AG09309 (cell line): Measurements from ENCODE around the gene RASGRP1.
A peak's percentile ranks its signal among the peaks of the same experiment; 100 is the strongest.

Source experiments
- DNase-seq: peaks from one replicate; pipeline ENCODE4 v3.0.0-alpha.2; 2010; ENCODE audit warnings: low read depth
- H3K4me3 ChIP-seq: 2 replicates; pipeline ENCODE4 v1.5.1; 2011; ENCODE audit warnings: mild to moderate bottlenecking, low read depth, low read length, moderate library complexity; ENCODE audit not compliant: control insufficient read depth
- CTCF ChIP-seq: IDR thresholded peaks from 2 replicates; pipeline ENCODE4 v1.5.1; 2011; ENCODE audit warnings: mild to moderate bottlenecking, low read depth, low read length, inconsistent platforms; ENCODE audit not compliant: insufficient read depth, control insufficient read depth; ENCODE audit errors: missing control alignments

The RASGRP1 gene

DNA sequence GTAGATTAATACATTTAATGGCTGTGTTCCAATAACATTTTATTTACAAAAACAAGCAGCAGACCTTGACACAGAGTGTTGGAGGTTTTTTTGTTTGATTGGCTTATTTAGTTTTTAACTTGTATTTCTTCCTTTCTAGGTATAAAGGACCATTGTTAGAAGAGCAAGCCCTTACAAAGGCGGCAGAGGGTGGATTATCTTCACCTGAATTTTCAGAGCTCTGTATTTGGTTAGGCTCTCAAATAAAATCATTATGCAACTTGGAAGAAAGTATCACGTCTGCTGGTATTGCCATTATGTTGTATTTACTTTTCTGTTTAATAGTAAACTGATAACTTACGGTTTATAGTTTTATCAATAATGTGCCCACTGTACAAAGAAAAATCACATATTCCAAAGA, 100.7 kb downstream of the RASGRP1 start:
- DNase-seq, result no peak
- no peak overlapping the region for H3K4me3 ChIP-seq
- no peak for TF ChIP-seq CTCF

DNA sequence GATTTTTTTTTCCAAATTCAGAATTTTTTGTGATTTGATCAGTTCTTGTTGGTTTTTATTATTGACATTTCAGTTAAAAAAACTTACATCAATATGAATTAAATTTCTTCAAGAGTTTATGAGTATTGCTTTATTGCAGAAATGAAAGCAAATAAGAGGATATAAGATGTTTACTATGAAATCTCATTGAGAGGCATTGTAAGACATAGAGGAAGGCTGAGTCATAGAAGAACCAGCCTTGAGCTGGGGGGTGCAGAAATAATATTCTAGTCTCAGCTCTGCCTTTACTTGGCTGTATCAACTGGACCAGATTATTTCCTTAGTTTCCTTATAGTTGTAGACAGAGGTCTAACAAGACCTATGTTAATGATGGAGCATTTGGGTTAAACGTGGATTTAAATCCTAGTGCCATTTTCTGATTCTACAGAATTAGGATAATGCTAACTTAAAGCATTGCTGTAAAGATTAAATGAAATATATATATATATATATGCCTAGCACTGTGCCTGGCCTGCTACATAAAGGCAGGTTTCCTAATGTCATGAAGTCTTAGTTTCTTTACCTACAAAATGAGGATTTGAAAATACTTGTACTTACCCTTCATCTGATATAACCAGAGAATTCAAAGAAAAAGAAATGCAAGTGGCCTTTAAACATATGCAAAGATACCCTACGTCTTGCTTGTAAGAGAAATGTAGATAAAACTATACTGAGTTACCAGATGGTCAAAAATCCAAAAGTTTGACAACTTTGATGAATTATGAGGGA, 103.4 kb downstream of the RASGRP1 start:
- no peak for TF ChIP-seq CTCF
- no peak overlapping the region for H3K4me3 ChIP-seq
- DNase-seq, result no peak

GRCh38 chr15:38460543-38460942, 104.1 kb downstream of the RASGRP1 start:
- no peak for DNase-seq
- no peak for TF ChIP-seq CTCF
- no peak overlapping the region for H3K4me3 ChIP-seq

DNA sequence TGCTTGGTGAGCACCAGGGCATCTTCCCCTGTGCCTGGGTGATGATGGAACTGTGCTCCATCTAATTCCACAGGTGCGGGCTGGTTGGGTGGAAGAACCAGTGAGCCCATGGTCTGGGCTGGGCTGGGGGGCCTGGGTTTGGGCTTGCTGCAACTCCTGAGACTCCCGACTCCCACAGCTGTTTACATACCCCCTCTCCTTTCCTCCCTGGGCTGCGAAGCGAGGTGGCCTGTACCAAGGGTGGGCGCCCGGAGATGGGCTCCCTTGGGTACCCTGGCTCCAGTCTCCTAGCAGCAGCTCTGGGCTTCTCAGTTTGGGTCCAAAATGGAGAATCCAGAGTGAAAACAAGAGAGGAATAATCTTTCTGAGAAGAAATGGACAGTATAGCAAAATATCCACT, 105.1 kb downstream of the RASGRP1 start:
- DNase-seq, result no peak
- TF ChIP-seq CTCF, result no peak

DNA sequence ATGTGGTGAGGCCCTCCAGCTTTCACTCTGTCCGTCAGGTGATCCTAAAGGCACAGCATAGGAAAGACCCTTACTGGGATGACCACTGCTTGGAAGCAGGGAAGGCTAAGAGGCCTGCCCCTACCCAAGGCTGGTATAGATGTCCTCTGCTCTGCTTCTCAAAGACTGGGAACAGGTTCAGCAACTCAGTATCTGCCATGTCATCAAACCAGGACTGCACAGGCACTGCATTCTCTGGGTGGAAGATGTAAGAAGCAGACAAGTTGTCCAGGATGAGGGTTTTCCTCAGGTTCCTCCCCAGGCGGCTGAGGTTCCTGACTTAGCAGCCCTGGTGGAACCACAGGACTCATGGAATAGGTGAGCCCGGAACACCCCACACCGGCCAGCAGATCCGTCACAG, 106.0 kb downstream of the RASGRP1 start:
- no peak for TF ChIP-seq CTCF
- no peak for DNase-seq
- no peak overlapping the region for H3K4me3 ChIP-seq

More for the DNA sequence above, 105.1 kb downstream of the RASGRP1 start:
- no peak overlapping the region for H3K4me3 ChIP-seq

GRCh38 chr15:38455092-38455491, 109.5 kb downstream of the RASGRP1 start:
- DNase-seq, result no peak
- peak overlapping the region; percentile 59 for H3K4me3 ChIP-seq
- TF ChIP-seq CTCF, result no peak
